Astrocyte (in vitro differentiated cells and primary cell): Measurements from ENCODE around the gene ZNF804B. TPM values are rescaled to one million over a fixed set of nuclear protein-coding genes. Genes with fewer than 3 reads are reported as not detected.

Source experiments
- DNase-seq: peaks from one replicate; pipeline ENCODE4 v3.0.0-alpha.2; 2010; ENCODE audit warnings: low read depth
- FAIRE-seq: peaks from 2 replicates; lab custom pipeline; 2011; peaks lifted over from hg19 to GRCh38; lab: Jason Lieb, UNC
- H2AFZ ChIP-seq: 2 replicates; pipeline ENCODE4 v1.6.0; 2012; ENCODE audit warnings: low read depth, low read length, inconsistent platforms
- H3K27ac ChIP-seq: 2 replicates; pipeline ENCODE4 v1.5.1; 2011; ENCODE audit warnings: low read depth, low read length, inconsistent platforms
- H3K27me3 ChIP-seq: 2 replicates; pipeline ENCODE4 v1.6.0; 2011; ENCODE audit warnings: low read length, inconsistent platforms; ENCODE audit not compliant: insufficient read depth
- H3K36me3 ChIP-seq: 2 replicates; pipeline ENCODE4 v1.5.1; 2011; ENCODE audit warnings: low read length, inconsistent platforms; ENCODE audit not compliant: insufficient read depth
- H3K4me1 ChIP-seq: 2 replicates; pipeline ENCODE4 v1.5.1; 2011; ENCODE audit warnings: low read length, inconsistent platforms; ENCODE audit not compliant: insufficient read depth
- H3K4me2 ChIP-seq: 2 replicates; pipeline ENCODE4 v1.6.0; 2012; ENCODE audit warnings: low read length, inconsistent platforms
- H3K4me3 ChIP-seq: 2 replicates; pipeline ENCODE4 v1.5.1; 2011; ENCODE audit warnings: low read depth, mild to moderate bottlenecking, low read length, inconsistent platforms; ENCODE audit not compliant: insufficient read depth
- H3K79me2 ChIP-seq: 2 replicates; pipeline ENCODE4 v1.6.0; 2012; ENCODE audit warnings: mild to moderate bottlenecking, low read length, inconsistent platforms; ENCODE audit not compliant: insufficient read depth
- H3K9ac ChIP-seq: 2 replicates; pipeline ENCODE4 v1.6.0; 2012; ENCODE audit warnings: mild to moderate bottlenecking, low read length, inconsistent platforms
- H3K9me3 ChIP-seq: 2 replicates; pipeline ENCODE4 v1.5.1; 2012; ENCODE audit warnings: low read depth, mild to moderate bottlenecking, low read length, inconsistent platforms; ENCODE audit not compliant: insufficient read depth
- H4K20me1 ChIP-seq: 2 replicates; pipeline ENCODE4 v1.6.0; 2012; ENCODE audit warnings: low read length, inconsistent platforms; ENCODE audit not compliant: insufficient read depth
- H3K27ac Mint-ChIP-seq: one replicate; pipeline ENCODE4 v1.8.0; 2021; ENCODE audit warnings: mild to moderate bottlenecking, mixed read lengths; ENCODE audit not compliant: unreplicated experiment
- H3K27me3 Mint-ChIP-seq: one replicate; pipeline ENCODE4 v1.8.0; 2021; ENCODE audit warnings: low read depth, mixed read lengths; ENCODE audit not compliant: unreplicated experiment
- H3K36me3 Mint-ChIP-seq: one replicate; pipeline ENCODE4 v1.8.0; 2021; ENCODE audit warnings: low read depth, mixed read lengths; ENCODE audit not compliant: unreplicated experiment
- H3K4me1 Mint-ChIP-seq: one replicate; pipeline ENCODE4 v1.8.0; 2021; ENCODE audit warnings: low read depth, mixed read lengths; ENCODE audit not compliant: unreplicated experiment
- H3K4me3 Mint-ChIP-seq: one replicate; pipeline ENCODE4 v1.8.0; 2021; ENCODE audit warnings: mild to moderate bottlenecking, moderate library complexity, mixed read lengths; ENCODE audit not compliant: unreplicated experiment
- H3K9me3 Mint-ChIP-seq: one replicate; pipeline ENCODE4 v1.8.0; 2021; ENCODE audit warnings: mild to moderate bottlenecking, mixed read lengths; ENCODE audit not compliant: unreplicated experiment
- EZH2 ChIP-seq: IDR thresholded peaks from 2 replicates; pipeline ENCODE4 v1.6.1; 2012; ENCODE audit warnings: mild to moderate bottlenecking, low read length, inconsistent platforms; ENCODE audit not compliant: insufficient read depth
- total RNA-seq: library from RNA; stranded (reverse); gene quantifications from 2 replicates; pipeline ENCODE4 v1.2.1, GENCODE V29; 2021
- TF ChIP-seq, protein P1 (sequence below): IDR thresholded peaks from 2 replicates; pipeline ENCODE4 v1.5.1; 2011; ENCODE audit warnings: low read depth, mild to moderate bottlenecking, inconsistent platforms, low read length, moderate library complexity; ENCODE audit not compliant: insufficient read depth

Gene ZNF804B
- total RNA-seq, 1 donor from 2014 or later, result not detected

DNA sequence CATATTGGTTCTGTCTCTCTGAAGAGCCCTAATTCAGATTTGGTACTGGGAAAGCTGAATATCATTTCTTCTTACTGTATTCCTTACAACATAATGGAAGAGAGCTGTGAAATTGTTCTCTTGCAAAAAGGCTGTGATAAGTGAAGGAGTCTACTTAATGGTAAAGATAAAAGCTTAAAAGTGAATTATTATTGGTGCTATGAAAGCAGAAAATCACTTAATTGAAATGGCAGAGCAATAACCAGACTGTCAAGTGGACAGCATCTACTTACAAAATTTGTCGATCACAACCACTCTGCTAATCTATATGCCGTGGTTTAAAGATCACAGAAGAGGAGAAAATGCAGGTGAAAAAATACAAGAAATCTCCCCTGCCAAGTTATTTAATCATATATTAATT lies 300.7 kb downstream of the ZNF804B start:
- Mint-ChIP-seq H3K27me3 (no peaks in the 10 kb centered on the region), H3K9me3 (no peaks in the 10 kb centered on the region), H3K27ac (no peak overlapping the region), H3K36me3 (no peaks in the 10 kb centered on the region), H3K4me3 (no peak overlapping the region), H3K4me1 (no peaks in the 10 kb centered on the region)
- H3K27ac ChIP-seq, result no peak overlapping the region
- H3K4me2 ChIP-seq, result no peak overlapping the region
- no peaks in the 10 kb centered on the region for H3K27me3 ChIP-seq
- no peaks in the 10 kb centered on the region for H3K79me2 ChIP-seq
- DNase-seq (no peak), FAIRE-seq (no peak)
- no peak overlapping the region for H3K4me3 ChIP-seq
- H2AFZ ChIP-seq, result no peak overlapping the region
- no peaks in the 10 kb centered on the region for H3K4me1 ChIP-seq
- no peaks in the 10 kb centered on the region for H3K36me3 ChIP-seq
- no peak for TF ChIP-seq EZH2
- TF ChIP-seq, protein P1, sequence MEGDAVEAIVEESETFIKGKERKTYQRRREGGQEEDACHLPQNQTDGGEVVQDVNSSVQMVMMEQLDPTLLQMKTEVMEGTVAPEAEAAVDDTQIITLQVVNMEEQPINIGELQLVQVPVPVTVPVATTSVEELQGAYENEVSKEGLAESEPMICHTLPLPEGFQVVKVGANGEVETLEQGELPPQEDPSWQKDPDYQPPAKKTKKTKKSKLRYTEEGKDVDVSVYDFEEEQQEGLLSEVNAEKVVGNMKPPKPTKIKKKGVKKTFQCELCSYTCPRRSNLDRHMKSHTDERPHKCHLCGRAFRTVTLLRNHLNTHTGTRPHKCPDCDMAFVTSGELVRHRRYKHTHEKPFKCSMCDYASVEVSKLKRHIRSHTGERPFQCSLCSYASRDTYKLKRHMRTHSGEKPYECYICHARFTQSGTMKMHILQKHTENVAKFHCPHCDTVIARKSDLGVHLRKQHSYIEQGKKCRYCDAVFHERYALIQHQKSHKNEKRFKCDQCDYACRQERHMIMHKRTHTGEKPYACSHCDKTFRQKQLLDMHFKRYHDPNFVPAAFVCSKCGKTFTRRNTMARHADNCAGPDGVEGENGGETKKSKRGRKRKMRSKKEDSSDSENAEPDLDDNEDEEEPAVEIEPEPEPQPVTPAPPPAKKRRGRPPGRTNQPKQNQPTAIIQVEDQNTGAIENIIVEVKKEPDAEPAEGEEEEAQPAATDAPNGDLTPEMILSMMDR, result no peak
- peaks cover under 1% of the 10 kb centered on the region for H3K9me3 ChIP-seq
- no peaks in the 10 kb centered on the region for H4K20me1 ChIP-seq
- no peak overlapping the region for H3K9ac ChIP-seq

DNA sequence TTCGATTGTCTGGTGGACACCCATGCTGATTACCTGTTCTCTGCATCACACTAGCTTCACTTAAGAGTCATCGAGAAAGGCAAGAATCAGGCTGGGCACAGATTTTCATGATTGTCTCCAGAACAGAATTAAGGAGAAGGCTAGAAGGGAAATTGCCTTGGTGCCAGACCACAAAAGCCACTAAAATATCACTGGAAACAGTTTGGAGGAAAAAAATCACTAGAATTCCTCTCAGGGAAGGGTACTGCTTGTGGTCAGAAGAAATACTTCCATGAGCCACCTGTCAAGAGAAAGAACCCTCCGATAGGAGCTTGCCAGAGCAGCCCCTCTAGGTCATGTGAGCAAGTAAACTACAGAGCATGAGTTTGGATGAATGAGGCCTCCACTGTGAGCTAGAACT lies 305.3 kb downstream of the ZNF804B start:
- Histone ChIP-seq H2AFZ (no peak overlapping the region), H3K36me3 (no peaks in the 10 kb centered on the region), H3K4me2 (no peak overlapping the region), H3K27ac (no peak overlapping the region), H3K4me3 (no peak overlapping the region), H4K20me1 (no peaks in the 10 kb centered on the region), H3K79me2 (no peaks in the 10 kb centered on the region), H3K9ac (no peak overlapping the region), H3K9me3 (no peaks in the 10 kb centered on the region), H3K4me1 (no peaks in the 10 kb centered on the region), H3K27me3 (no peaks in the 10 kb centered on the region)
- H3K27me3 Mint-ChIP-seq, result no peaks in the 10 kb centered on the region
- DNase-seq (peak; percentile 4), FAIRE-seq (no peak)
- no peak overlapping the region for H3K27ac Mint-ChIP-seq
- no peak overlapping the region for H3K4me3 Mint-ChIP-seq
- H3K36me3 Mint-ChIP-seq, result no peaks in the 10 kb centered on the region
- no peaks in the 10 kb centered on the region for H3K9me3 Mint-ChIP-seq
- TF ChIP-seq, protein P1, result no peak
- no peak for TF ChIP-seq EZH2
- H3K4me1 Mint-ChIP-seq, result no peaks in the 10 kb centered on the region

GRCh38 chr7:89067048-89067447 lies 307.5 kb downstream of the ZNF804B start:
- Histone ChIP-seq H3K4me1 (no peaks in the 10 kb centered on the region), H3K4me3 (no peak overlapping the region), H4K20me1 (no peaks in the 10 kb centered on the region), H3K9me3 (no peaks in the 10 kb centered on the region), H3K79me2 (no peaks in the 10 kb centered on the region), H3K27me3 (no peaks in the 10 kb centered on the region), H3K4me2 (no peak overlapping the region), H2AFZ (no peak overlapping the region), H3K9ac (no peak overlapping the region), H3K36me3 (no peaks in the 10 kb centered on the region), H3K27ac (no peak overlapping the region)
- TF ChIP-seq EZH2, result no peak
- TF ChIP-seq, protein P1, result no peak
- H3K27ac Mint-ChIP-seq, result no peak overlapping the region
- H3K36me3 Mint-ChIP-seq, result no peaks in the 10 kb centered on the region
- FAIRE-seq (no peak), DNase-seq (no peak)
- no peaks in the 10 kb centered on the region for H3K9me3 Mint-ChIP-seq
- no peaks in the 10 kb centered on the region for H3K27me3 Mint-ChIP-seq
- H3K4me3 Mint-ChIP-seq, result no peak overlapping the region
- peaks cover 5% of the 10 kb centered on the region for H3K4me1 Mint-ChIP-seq
